ENCODE data around the gene OTUD6A. TPM values are rescaled to one million over a fixed set of nuclear protein-coding genes. Genes with fewer than 3 reads are reported as not detected.

Gene OTUD6A
- total RNA-seq, 1 donor from 2014 or later, result not detected

DNA sequence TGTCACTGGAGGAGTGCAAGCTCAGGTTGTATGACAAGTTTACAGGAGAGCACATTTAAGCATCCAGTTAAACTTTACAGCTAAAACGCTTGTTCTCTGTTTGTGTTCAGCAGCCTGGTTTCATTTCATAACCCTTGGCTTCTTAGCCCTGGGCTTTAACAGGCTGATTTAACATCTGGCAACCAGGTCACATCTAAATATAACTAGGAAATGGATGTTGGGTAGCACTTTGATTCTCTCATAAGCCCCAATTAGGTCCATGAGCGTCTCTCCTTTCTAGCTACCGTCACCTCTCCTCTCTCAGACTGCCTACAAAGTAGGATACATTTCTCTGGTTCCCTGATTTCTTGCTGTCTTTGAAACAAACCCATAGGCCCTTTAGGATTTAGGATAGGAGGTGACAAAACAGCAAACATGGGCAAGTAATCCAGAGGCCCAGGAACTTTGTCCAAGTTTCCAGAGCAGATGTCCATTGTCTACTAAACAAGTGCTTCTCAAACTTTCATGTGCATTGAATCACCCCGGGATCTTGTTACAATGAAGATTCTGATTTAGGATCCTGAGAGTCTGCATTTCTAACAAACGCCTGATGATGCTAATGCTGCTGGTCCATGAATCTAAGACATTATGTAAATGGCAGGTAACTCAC, 22.5 kb downstream of the OTUD6A start:
- no peaks in the 10 kb centered on the region for H3K4me1 ChIP-seq
- H3K4me3 ChIP-seq, result no peak overlapping the region
- TF ChIP-seq, protein P1, sequence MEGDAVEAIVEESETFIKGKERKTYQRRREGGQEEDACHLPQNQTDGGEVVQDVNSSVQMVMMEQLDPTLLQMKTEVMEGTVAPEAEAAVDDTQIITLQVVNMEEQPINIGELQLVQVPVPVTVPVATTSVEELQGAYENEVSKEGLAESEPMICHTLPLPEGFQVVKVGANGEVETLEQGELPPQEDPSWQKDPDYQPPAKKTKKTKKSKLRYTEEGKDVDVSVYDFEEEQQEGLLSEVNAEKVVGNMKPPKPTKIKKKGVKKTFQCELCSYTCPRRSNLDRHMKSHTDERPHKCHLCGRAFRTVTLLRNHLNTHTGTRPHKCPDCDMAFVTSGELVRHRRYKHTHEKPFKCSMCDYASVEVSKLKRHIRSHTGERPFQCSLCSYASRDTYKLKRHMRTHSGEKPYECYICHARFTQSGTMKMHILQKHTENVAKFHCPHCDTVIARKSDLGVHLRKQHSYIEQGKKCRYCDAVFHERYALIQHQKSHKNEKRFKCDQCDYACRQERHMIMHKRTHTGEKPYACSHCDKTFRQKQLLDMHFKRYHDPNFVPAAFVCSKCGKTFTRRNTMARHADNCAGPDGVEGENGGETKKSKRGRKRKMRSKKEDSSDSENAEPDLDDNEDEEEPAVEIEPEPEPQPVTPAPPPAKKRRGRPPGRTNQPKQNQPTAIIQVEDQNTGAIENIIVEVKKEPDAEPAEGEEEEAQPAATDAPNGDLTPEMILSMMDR (IDR thresholded peaks at IDR 0.05), result no peak
- TF ChIP-seq POLR2A (IDR thresholded peaks at IDR 0.05) (no peak), POLR2AphosphoS5 (IDR thresholded peaks at IDR 0.05; ENCODE audit: insufficient read depth in 1 of 2, low read depth in 1 of 2) (no peak)
- intact Hi-C loops (cut with DNase I), result no loop called here
- no peak overlapping the region for H3K27ac ChIP-seq
- H3K9me3 ChIP-seq, result no peaks in the 10 kb centered on the region
- H3K36me3 ChIP-seq, result no peaks in the 10 kb centered on the region
- H3K27me3 ChIP-seq, result no peaks in the 10 kb centered on the region
- DNase-seq (ENCODE audit: extremely low spot score in 2 of 2), result no peak

DNA sequence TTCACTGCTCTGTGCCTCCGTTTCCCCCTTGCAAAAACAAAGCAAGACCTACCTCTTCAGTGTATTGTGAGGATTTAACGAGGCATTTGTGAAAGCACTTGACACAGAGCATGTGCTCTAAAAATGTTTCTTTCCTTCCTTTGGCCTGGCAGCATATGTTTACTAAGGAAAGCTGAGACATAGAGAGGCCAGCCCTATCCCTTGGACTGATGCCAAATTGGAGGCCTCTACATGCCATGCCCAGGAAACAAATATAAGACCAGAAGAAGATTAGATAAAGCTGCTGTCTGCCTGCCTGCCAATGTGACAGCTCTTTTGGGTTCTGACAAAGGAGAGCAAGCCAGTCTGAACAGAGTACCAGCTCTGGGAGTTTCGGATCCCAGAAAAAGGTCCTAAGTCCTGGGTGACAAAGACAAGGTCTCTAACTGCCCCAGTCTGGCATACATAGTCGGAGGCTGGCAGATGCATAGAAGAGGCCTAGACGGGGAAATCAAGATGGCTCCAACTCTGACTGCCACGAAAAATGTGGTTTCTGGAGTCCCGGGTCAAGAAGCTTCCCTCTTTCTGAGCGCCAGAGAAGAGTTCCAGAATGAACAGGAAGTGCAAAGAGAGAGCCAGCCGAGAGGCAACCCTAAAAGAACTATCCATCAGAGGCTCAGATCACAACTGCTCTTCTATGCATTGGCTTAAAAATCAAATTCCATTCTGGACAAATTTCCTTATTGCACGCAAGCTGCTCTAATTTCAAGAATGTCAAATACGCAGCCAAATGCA, 25.8 kb downstream of the OTUD6A start:
- no peak overlapping the region for H3K27ac ChIP-seq
- H3K36me3 ChIP-seq, result no peaks in the 10 kb centered on the region
- H3K4me3 ChIP-seq, result no peak overlapping the region
- H3K4me1 ChIP-seq, result no peaks in the 10 kb centered on the region
- intact Hi-C loops (cut with DNase I), result no loop called here
- H3K27me3 ChIP-seq, result no peaks in the 10 kb centered on the region
- no peak for TF ChIP-seq POLR2A (IDR thresholded peaks at IDR 0.05)
- TF ChIP-seq POLR2AphosphoS5 (IDR thresholded peaks at IDR 0.05; ENCODE audit: insufficient read depth in 1 of 2, low read depth in 1 of 2), result no peak
- TF ChIP-seq, protein P1 (IDR thresholded peaks at IDR 0.05), result no peak
- no peaks in the 10 kb centered on the region for H3K9me3 ChIP-seq
- DNase-seq (ENCODE audit: extremely low spot score in 2 of 2), result no peak

DNA sequence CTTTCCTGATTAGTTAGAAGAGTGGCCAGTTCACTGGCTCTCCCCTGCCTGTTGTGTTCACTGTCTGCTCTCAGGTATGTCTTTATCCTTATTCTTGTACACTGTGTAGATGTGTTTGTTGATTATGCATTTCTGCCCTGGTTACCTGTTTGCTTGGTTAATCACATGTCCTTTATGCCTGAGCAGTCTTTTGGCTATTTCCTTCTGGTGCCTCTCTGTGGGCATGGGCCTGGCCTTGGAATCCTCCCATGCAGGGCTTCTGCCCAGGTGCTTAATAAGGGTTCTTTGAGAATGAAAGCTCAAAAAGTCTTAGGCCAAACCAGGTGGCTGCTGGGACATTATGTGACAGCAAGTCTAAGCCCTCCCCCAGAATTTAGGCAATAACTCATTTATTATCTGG, 26.5 kb downstream of the OTUD6A start:
- H3K27me3 ChIP-seq, result no peaks in the 10 kb centered on the region
- H3K9me3 ChIP-seq, result no peaks in the 10 kb centered on the region
- H3K4me3 ChIP-seq, result no peak overlapping the region
- DNase-seq (ENCODE audit: extremely low spot score in 2 of 2), result no peak
- no peaks in the 10 kb centered on the region for H3K36me3 ChIP-seq
- TF ChIP-seq POLR2AphosphoS5 (IDR thresholded peaks at IDR 0.05; ENCODE audit: insufficient read depth in 1 of 2, low read depth in 1 of 2) (no peak), POLR2A (IDR thresholded peaks at IDR 0.05) (no peak)
- TF ChIP-seq, protein P1 (IDR thresholded peaks at IDR 0.05), result no peak
- intact Hi-C loops (cut with DNase I), result no loop called here
- H3K27ac ChIP-seq, result no peak overlapping the region
- no peaks in the 10 kb centered on the region for H3K4me1 ChIP-seq

DNA sequence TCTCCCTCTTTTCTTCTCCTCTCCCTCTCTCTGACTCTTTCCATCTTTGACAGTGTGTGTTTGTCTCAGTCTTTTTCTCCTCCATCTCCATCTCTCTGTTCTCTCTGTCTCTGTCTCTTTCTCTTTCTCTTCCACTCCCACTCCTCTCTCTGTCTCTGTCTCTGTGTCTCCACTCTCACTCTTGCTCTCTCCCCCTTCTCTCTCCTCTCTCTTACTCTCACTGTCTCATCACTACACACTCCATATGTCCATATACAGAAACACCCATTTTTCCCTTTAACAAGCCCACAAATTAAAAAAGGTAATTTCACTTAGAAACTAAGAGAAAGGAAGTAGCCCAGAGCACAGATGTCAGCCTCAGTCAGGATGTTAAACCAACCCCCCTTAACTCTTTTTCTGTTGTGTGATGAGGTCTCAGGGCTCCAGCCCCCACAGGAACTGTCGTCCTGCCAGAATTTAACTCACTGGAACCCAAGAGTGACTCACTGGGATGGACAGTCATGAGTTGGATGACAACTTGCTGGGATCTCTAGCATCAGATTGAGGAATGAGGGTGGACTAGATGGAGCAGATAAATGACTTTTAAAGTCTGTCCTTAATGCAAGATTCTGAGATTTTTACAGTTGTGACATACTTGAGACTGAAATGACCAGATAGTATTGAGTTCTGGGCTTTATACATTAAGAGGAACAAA, 27.5 kb downstream of the OTUD6A start:
- Histone ChIP-seq H3K27me3 (no peaks in the 10 kb centered on the region), H3K4me3 (no peak overlapping the region), H3K4me1 (no peaks in the 10 kb centered on the region), H3K27ac (no peak overlapping the region), H3K9me3 (no peaks in the 10 kb centered on the region), H3K36me3 (no peaks in the 10 kb centered on the region)
- DNase-seq (ENCODE audit: extremely low spot score in 2 of 2), result no peak
- TF ChIP-seq POLR2AphosphoS5 (IDR thresholded peaks at IDR 0.05; ENCODE audit: insufficient read depth in 1 of 2, low read depth in 1 of 2) (no peak), POLR2A (IDR thresholded peaks at IDR 0.05) (no peak)
- TF ChIP-seq, protein P1 (IDR thresholded peaks at IDR 0.05), result no peak
- intact Hi-C loops (cut with DNase I), result loop anchor here (10.0 kb wide), 1 partner anchor 555 kb away; no protein-coding TSS in a partner anchor
